H9 (cell line): ENCODE data around the gene ZNRF3. TPM values are rescaled to one million over a fixed set of nuclear protein-coding genes. Genes with fewer than 3 reads are reported as not detected.

Experiments used
- DNase-seq: peaks from one replicate; pipeline ENCODE4 v3.0.0-alpha.2; 2017
- H2AFZ ChIP-seq: one replicate; pipeline ENCODE4 v1.6.1; 2013; ENCODE audit warnings: mild to moderate bottlenecking, low read length, control low read depth, moderate library complexity
- H2AK5ac ChIP-seq: 2 replicates; pipeline ENCODE4 v1.6.1; 2013; ENCODE audit warnings: low read length, control low read depth, mixed read lengths; ENCODE audit not compliant: insufficient read length
- H2BK120ac ChIP-seq: one replicate; pipeline ENCODE4 v1.6.1; 2013; ENCODE audit warnings: low read depth, mild to moderate bottlenecking, low read length, control low read depth, inconsistent platforms; ENCODE audit not compliant: poor library complexity, severe bottlenecking
- H2BK12ac ChIP-seq: 2 replicates; pipeline ENCODE4 v1.6.1; 2013; ENCODE audit warnings: low read length, control low read depth, mixed read lengths, low read depth; ENCODE audit not compliant: insufficient read length
- H2BK15ac ChIP-seq: 2 replicates; pipeline ENCODE4 v1.6.1; 2013; ENCODE audit warnings: low read depth, low read length, control low read depth
- H2BK20ac ChIP-seq: one replicate; pipeline ENCODE4 v1.6.1; 2013; ENCODE audit warnings: low read depth, mild to moderate bottlenecking, low read length, control low read depth, inconsistent platforms; ENCODE audit not compliant: poor library complexity, severe bottlenecking
- H2BK5ac ChIP-seq: 2 replicates; pipeline ENCODE4 v1.6.1; 2013; ENCODE audit warnings: low read length, control low read depth, mixed read lengths; ENCODE audit not compliant: insufficient read length
- H3K14ac ChIP-seq: 2 replicates; pipeline ENCODE4 v1.6.1; 2013; ENCODE audit warnings: low read length, control low read depth; ENCODE audit not compliant: insufficient read depth
- H3K18ac ChIP-seq: 2 replicates; pipeline ENCODE4 v1.6.1; 2013; ENCODE audit warnings: low read depth, mild to moderate bottlenecking, mixed read lengths, low read length, control low read depth; ENCODE audit not compliant: insufficient read length
- H3K23ac ChIP-seq: 2 replicates; pipeline ENCODE4 v1.6.1; 2013; ENCODE audit warnings: low read length, control low read depth, mixed read lengths, low read depth; ENCODE audit not compliant: insufficient read length
- H3K23me2 ChIP-seq: 2 replicates; pipeline ENCODE4 v1.6.1; 2013; ENCODE audit warnings: low read depth, mild to moderate bottlenecking, mixed read lengths, low read length, control low read depth; ENCODE audit not compliant: insufficient read length, poor library complexity, severe bottlenecking
- H3K27ac ChIP-seq: 2 replicates; pipeline ENCODE4 v1.5.1; 2013; ENCODE audit warnings: low read length, control low read depth, mixed read lengths, low read depth; ENCODE audit not compliant: insufficient read length
- H3K27me3 ChIP-seq: 2 replicates; pipeline ENCODE4 v1.6.1; 2013; ENCODE audit warnings: low read length, control low read depth, inconsistent platforms; ENCODE audit not compliant: insufficient read depth
- H3K4ac ChIP-seq: 2 replicates; pipeline ENCODE4 v1.6.1; 2013; ENCODE audit warnings: low read depth, mild to moderate bottlenecking, control low read depth, inconsistent platforms, low read length, moderate library complexity
- H3K4me1 ChIP-seq: 2 replicates; pipeline ENCODE4 v1.6.1; 2013; ENCODE audit warnings: low read length, control low read depth, inconsistent platforms; ENCODE audit not compliant: insufficient read depth
- H3K4me2 ChIP-seq: 2 replicates; pipeline ENCODE4 v1.6.1; 2013; ENCODE audit warnings: low read length, control low read depth, mixed read lengths; ENCODE audit not compliant: insufficient read length, insufficient read depth
- H3K56ac ChIP-seq: 2 replicates; pipeline ENCODE4 v1.6.1; 2013; ENCODE audit warnings: low read depth, mild to moderate bottlenecking, mixed read lengths, low read length, control low read depth; ENCODE audit not compliant: insufficient read length
- H3K79me1 ChIP-seq: 2 replicates; pipeline ENCODE4 v1.6.1; 2013; ENCODE audit warnings: low read depth, mild to moderate bottlenecking, moderate library complexity, low read length, control low read depth, inconsistent platforms; ENCODE audit not compliant: insufficient read depth, poor library complexity, severe bottlenecking
- H3K79me2 ChIP-seq: 2 replicates; pipeline ENCODE4 v1.6.1; 2013; ENCODE audit warnings: low read length, control low read depth, inconsistent platforms; ENCODE audit not compliant: insufficient read depth
- H3K9ac ChIP-seq: 2 replicates; pipeline ENCODE4 v1.6.1; 2013; ENCODE audit warnings: low read length, control low read depth, mixed read lengths; ENCODE audit not compliant: insufficient read length; ENCODE audit errors: extremely low read depth
- H3K9me3 ChIP-seq: one replicate; pipeline ENCODE4 v1.6.1; 2013; ENCODE audit warnings: low read depth, low read length, inconsistent platforms; ENCODE audit not compliant: control insufficient read depth
- H3T11ph ChIP-seq: one replicate; pipeline ENCODE4 v1.6.1; 2013; ENCODE audit warnings: mild to moderate bottlenecking, low read length, control low read depth, inconsistent platforms
- H4K20me1 ChIP-seq: one replicate; pipeline ENCODE4 v1.6.1; 2013; ENCODE audit not compliant: control insufficient read depth, insufficient read length, insufficient read depth
- H4K5ac ChIP-seq: 2 replicates; pipeline ENCODE4 v1.6.1; 2013; ENCODE audit warnings: low read depth, mild to moderate bottlenecking, mixed read lengths, low read length, control low read depth; ENCODE audit not compliant: insufficient read length
- H4K8ac ChIP-seq: replicated peaks from 2 replicates; pipeline ENCODE4 v1.6.1; 2013; ENCODE audit warnings: low read length, control low read depth, mixed read lengths, low read depth; ENCODE audit not compliant: insufficient read length
- H4K91ac ChIP-seq: 2 replicates; pipeline ENCODE4 v1.6.1; 2013; ENCODE audit warnings: low read depth, mild to moderate bottlenecking, moderate library complexity, mixed read lengths, low read length, control low read depth; ENCODE audit not compliant: insufficient read length
- H3K27ac Mint-ChIP-seq, 3 experiments: 2 replicates in 2 of 3; 3 replicates in 1 of 3; pipeline ENCODE4 v1.8.0; 2020 to 2021; ENCODE audit warnings: mixed read lengths in 3 of 3, mild to moderate bottlenecking in 1 of 3, moderate library complexity in 1 of 3
- H3K27me3 Mint-ChIP-seq: 2 replicates; pipeline ENCODE4 v1.8.0; 2021; ENCODE audit warnings: low read depth, mild to moderate bottlenecking, moderate library complexity, mixed read lengths
- H3K36me3 Mint-ChIP-seq, 3 experiments: 2 replicates in 2 of 3; 3 replicates in 1 of 3; pipeline ENCODE4 v1.8.0; 2020 to 2021; ENCODE audit warnings: low read depth in 3 of 3, mixed read lengths in 3 of 3; ENCODE audit not compliant: insufficient read depth in 1 of 3
- H3K4me1 Mint-ChIP-seq, 2 experiments: 2 replicates each; pipeline ENCODE4 v1.8.0; 2020; ENCODE audit warnings: mixed read lengths in 2 of 2
- H3K4me3 Mint-ChIP-seq, 2 experiments: 2 replicates in 1 of 2; 3 replicates in 1 of 2; pipeline ENCODE4 v1.8.0; 2020 to 2021; ENCODE audit warnings: mild to moderate bottlenecking in 2 of 2, mixed read lengths in 2 of 2, moderate library complexity in 1 of 2
- H3K9me3 Mint-ChIP-seq, 2 experiments: 2 replicates in 1 of 2; 3 replicates in 1 of 2; pipeline ENCODE4 v1.8.0; 2020; ENCODE audit warnings: mild to moderate bottlenecking in 2 of 2, mixed read lengths in 2 of 2, moderate library complexity in 1 of 2
- WGBS: extraction: QIAGEN DNeasy Blood & Tissue Kit; methylation state at CpG from one replicate; pipeline ENCODE4 v1.1.7; 2013; ENCODE audit warnings: missing lambda C conversion rate, low lambda C conversion rate, mixed read lengths; ENCODE audit not compliant: insufficient read length; ENCODE audit errors: extremely low coverage; 5-methylcytosine and 5-hydroxymethylcytosine counted together
- total RNA-seq: library from RNA; stranded (reverse); gene quantifications from 2 replicates; pipeline ENCODE4 v1.2.1, GENCODE V29; 2021
- TF ChIP-seq, protein P1 (sequence below): fragments of 200-600 bp; sonication (generic); conservative IDR thresholded peaks from 3 replicates; pipeline ENCODE4 v1.8.0; 2021; ENCODE audit warnings: antibody characterized with exemption, mild to moderate bottlenecking

ZNRF3 gene
- total RNA-seq, 1 experiment from 2014 or later = 20.6 TPM

DNA sequence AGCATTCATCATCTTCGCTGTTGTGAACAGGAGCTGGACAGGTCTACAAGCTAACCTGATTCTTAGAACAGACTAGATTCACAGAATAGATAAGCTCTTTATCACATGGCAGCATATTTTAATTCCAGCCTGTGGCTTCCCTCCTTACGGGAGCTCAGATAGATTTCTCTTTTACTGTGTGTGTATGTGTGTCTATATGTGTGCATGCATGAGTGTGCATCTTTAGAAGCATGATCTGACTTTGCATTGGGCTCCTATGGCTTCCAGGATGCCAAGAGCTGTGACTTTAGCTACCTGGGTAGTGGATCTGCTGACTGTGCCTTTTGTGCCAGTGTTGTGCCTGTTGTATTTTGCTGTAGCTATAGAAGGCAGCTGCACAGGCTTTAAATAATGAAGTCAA is 44.3 kb downstream of the ZNRF3 start:
- Histone ChIP-seq H4K5ac (no peak overlapping the region), H2BK120ac (no peak overlapping the region), H2BK5ac (no peak overlapping the region), H2BK20ac (no peak overlapping the region), H4K20me1 (no peaks in the 10 kb centered on the region), H3K79me1 (peaks cover 17% of the 10 kb centered on the region), H3K27ac (no peak overlapping the region), H4K8ac (no peak overlapping the region), H3K18ac (no peak overlapping the region), H3K14ac (no peak overlapping the region), H3K23ac (no peak overlapping the region), H3K4ac (no peak overlapping the region), H3K4me1 (peaks cover 5% of the 10 kb centered on the region; the same call in 1 of the 2 replicates), H2AK5ac (no peak overlapping the region), H3T11ph (no peak overlapping the region), H2BK15ac (no peak overlapping the region), H2AFZ (no peak overlapping the region), H4K91ac (no peak overlapping the region), H2BK12ac (no peak overlapping the region), H3K9me3 (no peaks in the 10 kb centered on the region), H3K9ac (no peak overlapping the region), H3K23me2 (no peaks in the 10 kb centered on the region), H3K79me2 (peaks cover 29% of the 10 kb centered on the region; the same call in 1 of the 2 replicates), H3K4me2 (no peak overlapping the region), H3K27me3 (no peaks in the 10 kb centered on the region; the same call in 1 of the 2 replicates), H3K56ac (no peak overlapping the region)
- TF ChIP-seq, protein P1, sequence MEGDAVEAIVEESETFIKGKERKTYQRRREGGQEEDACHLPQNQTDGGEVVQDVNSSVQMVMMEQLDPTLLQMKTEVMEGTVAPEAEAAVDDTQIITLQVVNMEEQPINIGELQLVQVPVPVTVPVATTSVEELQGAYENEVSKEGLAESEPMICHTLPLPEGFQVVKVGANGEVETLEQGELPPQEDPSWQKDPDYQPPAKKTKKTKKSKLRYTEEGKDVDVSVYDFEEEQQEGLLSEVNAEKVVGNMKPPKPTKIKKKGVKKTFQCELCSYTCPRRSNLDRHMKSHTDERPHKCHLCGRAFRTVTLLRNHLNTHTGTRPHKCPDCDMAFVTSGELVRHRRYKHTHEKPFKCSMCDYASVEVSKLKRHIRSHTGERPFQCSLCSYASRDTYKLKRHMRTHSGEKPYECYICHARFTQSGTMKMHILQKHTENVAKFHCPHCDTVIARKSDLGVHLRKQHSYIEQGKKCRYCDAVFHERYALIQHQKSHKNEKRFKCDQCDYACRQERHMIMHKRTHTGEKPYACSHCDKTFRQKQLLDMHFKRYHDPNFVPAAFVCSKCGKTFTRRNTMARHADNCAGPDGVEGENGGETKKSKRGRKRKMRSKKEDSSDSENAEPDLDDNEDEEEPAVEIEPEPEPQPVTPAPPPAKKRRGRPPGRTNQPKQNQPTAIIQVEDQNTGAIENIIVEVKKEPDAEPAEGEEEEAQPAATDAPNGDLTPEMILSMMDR = no peak
- Mint-ChIP-seq H3K4me3 (no peak overlapping the region), H3K27me3 (no peaks in the 10 kb centered on the region), H3K36me3 (peaks cover 0 to 2% (median 0%) of the 10 kb centered on the region in 3 experiments; a peak in 1 of 7 replicates), H3K27ac (no peak overlapping the region), H3K4me1 (peaks cover 60 to 64% of the 10 kb centered on the region in 2 experiments), H3K9me3 (no peaks in the 10 kb centered on the region)
- WGBS = no CpG with 5 or more reads among the region's 2 CpGs
- no peak for DNase-seq
